HCT116 (cell line): ENCODE measurements around the gene COL7A1. TPM values are rescaled to one million over a fixed set of nuclear protein-coding genes. Genes with fewer than 3 reads are reported as not detected.

ENCODE experiments used
- ATAC-seq: fragments of 200-7000 bp; cut with Tn5 transposase; 2 replicates; pipeline ENCODE4 v1.9.1; 2020; ENCODE audit warnings: mild to moderate bottlenecking, moderate library complexity
- BruUV-seq: library from RNA; stranded (reverse); fragments of 400-500 nt; replicated peaks from 2 replicates; lab custom pipeline; 2021; lab: Mats Ljungman, UMichigan
- CTCF ChIA-PET: fragments of 300-600 bp; sonication (Branson Sonifier 250); formaldehyde crosslinking; loops from one replicate; lab custom pipeline; 2021; ENCODE audit warnings: antibody characterized with exemption; lab: Charles Lee
- POLR2A ChIA-PET: fragments of 300-600, 350-600 bp; sonication (Branson Sonifier 250); formaldehyde crosslinking; loops from one replicate; lab custom pipeline; 2021; ENCODE audit warnings: antibody characterized with exemption; lab: Charles Lee
- RAD21 ChIA-PET, 2 experiments: fragments of 300-600 bp; sonication (Branson Sonifier 250); formaldehyde crosslinking; loops; one replicate each; lab custom pipeline; 2023; ENCODE audit warnings: low total read pairs in 2 of 2; ENCODE audit not compliant: uncharacterized antibody in 2 of 2, unreplicated experiment in 2 of 2, low non-redundant PET in 1 of 2; lab: Charles Lee
- DNase-seq: peaks from one replicate; pipeline ENCODE4 v3.0.0-alpha.2; 2010; ENCODE audit warnings: low read depth, low spot score
- H2AFZ ChIP-seq: fragments of 200-600 bp; shearing (Covaris generic), sonication (generic); 2 replicates; pipeline ENCODE4 v1.6.1; 2017; ENCODE audit warnings: low read depth, mixed run types, mixed read lengths, antibody characterized with exemption, low read length; ENCODE audit not compliant: poor library complexity, severe bottlenecking
- H3K27ac ChIP-seq: 2 replicates; pipeline ENCODE4 v1.5.1; 2012; ENCODE audit warnings: low read depth, low read length
- H3K27me3 ChIP-seq: fragments of 200-600 bp; sonication (generic); 2 replicates; pipeline ENCODE4 v1.6.1; 2016; ENCODE audit warnings: mixed run types, low read length, mixed read lengths; ENCODE audit not compliant: insufficient read depth
- H3K36me3 ChIP-seq, 2 experiments: fragments of 200-500 bp in 1 of 2; fragments of 200-600 bp in 1 of 2; sonication (Bioruptor generic) in 1 of 2; sonication (generic) in 1 of 2; 2 replicates each; pipeline versions ENCODE4 v1.5.1 to v1.6.1; 2014 to 2016; ENCODE audit warnings: low read length in 2 of 2, inconsistent platforms in 1 of 2, mixed read lengths in 1 of 2, mixed run types in 1 of 2; ENCODE audit not compliant: insufficient read depth in 2 of 2, control insufficient read depth in 1 of 2
- H3K4me1 ChIP-seq, 2 experiments: fragments of 200-600 bp in 1 of 2; sonication (generic) in 1 of 2; 2 replicates each; pipeline versions ENCODE4 v1.5.1 to v1.6.1; 2012 to 2017; ENCODE audit warnings: low read length in 2 of 2, inconsistent platforms in 1 of 2, mild to moderate bottlenecking in 1 of 2, mixed read lengths in 1 of 2, mixed run types in 1 of 2, moderate library complexity in 1 of 2; ENCODE audit not compliant: insufficient read depth in 2 of 2, control insufficient read depth in 1 of 2
- H3K4me2 ChIP-seq: fragments of 200-600 bp; sonication (generic); 2 replicates; pipeline ENCODE4 v1.6.1; 2017; ENCODE audit warnings: mixed run types, low read length, mixed read lengths
- H3K4me3 ChIP-seq, 2 experiments: fragments of 200-600 bp in 1 of 2; sonication (generic) in 1 of 2; replicated peaks in 1 of 2; 2 replicates each; pipeline ENCODE4 v1.5.1; 2011 to 2016; ENCODE audit warnings: low read length in 2 of 2, control low read depth in 1 of 2, low read depth in 1 of 2, mild to moderate bottlenecking in 1 of 2, mixed read lengths in 1 of 2, mixed run types in 1 of 2
- H3K79me2 ChIP-seq: fragments of 200-600 bp; sonication (generic); 2 replicates; pipeline ENCODE4 v1.6.1; 2017; ENCODE audit warnings: mild to moderate bottlenecking, mixed run types, low read length, moderate library complexity, mixed read lengths; ENCODE audit not compliant: insufficient read depth
- H3K9ac ChIP-seq: fragments of 200-600 bp; sonication (generic); 2 replicates; pipeline ENCODE4 v1.6.1; 2016; ENCODE audit warnings: low read length, mixed read lengths
- H3K9me2 ChIP-seq: fragments of 200-600 bp; sonication (generic), shearing (Covaris generic); 2 replicates; pipeline ENCODE4 v1.6.1; 2017; ENCODE audit warnings: mixed run types, mild to moderate bottlenecking, moderate library complexity; ENCODE audit not compliant: insufficient read depth
- H3K9me3 ChIP-seq, 2 experiments: fragments of 200-500 bp in 1 of 2; fragments of 200-600 bp in 1 of 2; sonication (Bioruptor generic) in 1 of 2; sonication (generic) in 1 of 2; 2 replicates each; pipeline ENCODE4 v1.6.1; 2014 to 2017; ENCODE audit warnings: low read length in 2 of 2, mixed read lengths in 2 of 2, inconsistent platforms in 1 of 2, low read depth in 1 of 2, mild to moderate bottlenecking in 1 of 2, mixed run types in 1 of 2, moderate library complexity in 1 of 2; ENCODE audit not compliant: control insufficient read depth in 1 of 2, insufficient read depth in 1 of 2
- H4K20me1 ChIP-seq: fragments of 200-600 bp; sonication (generic), shearing (Covaris generic); 2 replicates; pipeline ENCODE4 v1.6.1; 2017; ENCODE audit warnings: mixed run types, mild to moderate bottlenecking, moderate library complexity; ENCODE audit not compliant: insufficient read depth
- CTCF ChIP-seq, 3 experiments: fragments of 200-600 bp in 1 of 3; sonication (generic) in 1 of 3; IDR thresholded peaks in 2 of 3; conservative IDR thresholded peaks in 1 of 3; 2 replicates each; pipeline ENCODE4 v1.5.1; 2012 to 2017; ENCODE audit warnings: low read depth in 2 of 3, low read length in 2 of 3, antibody characterized with exemption in 1 of 3, borderline replicate concordance in 1 of 3, control low read depth in 1 of 3, mild to moderate bottlenecking in 1 of 3, mixed read lengths in 1 of 3, mixed run types in 1 of 3, moderate library complexity in 1 of 3; ENCODE audit not compliant: insufficient read depth in 1 of 3
- MAX ChIP-seq: IDR thresholded peaks from 2 replicates; pipeline ENCODE4 v1.6.1; 2012
- TCF7L2 ChIP-seq: IDR thresholded peaks from 2 replicates; pipeline ENCODE4 v1.7.0; 2011; ENCODE audit warnings: borderline replicate concordance, inconsistent platforms; ENCODE audit not compliant: insufficient read depth, insufficient read length; ENCODE audit errors: extremely low read depth
- intact Hi-C: fragments of 100-400 bp; cut with micrococcal nuclease; formaldehyde crosslinking; loops from 2 replicates; pipeline ENCODE4 v1.10.0; 2022
- total RNA-seq: library from RNA; stranded (reverse); gene quantifications from one replicate; pipeline ENCODE4 v1.2.1, GENCODE V29; 2021; ENCODE audit not compliant: unreplicated experiment

COL7A1 gene
- total RNA-seq, 1 experiment from 2014 or later, result 11.4 TPM

- Histone ChIP-seq H3K4me2 (no peak overlapping the region), H2AFZ (no peak overlapping the region), H3K79me2 (0 out of 2 replicates have a peak, but pooled peaks cover 7% of the 10 kb centered on the region), H3K27me3 (no peaks in the 10 kb centered on the region), H3K36me3 (peaks cover 16 to 19% of the 10 kb centered on the region in 2 experiments), H3K9ac (no peak overlapping the region), H3K9me3 (no peaks in the 10 kb centered on the region), H3K9me2 (no peaks in the 10 kb centered on the region), H4K20me1 (no peaks in the 10 kb centered on the region)
- CTCF ChIA-PET, result interaction anchor here (0.6 to 2.1 kb wide), 14 partner anchors 9 to 275 kb away, joined by 3 to 30 read pairs (median 4); partner anchors contain the start of genes ATRIP, CCDC51, SLC26A6 and TMA7
- DNase-seq, result peak; percentile 54
- peak; percentile 99 for ATAC-seq
- POLR2A ChIA-PET, result interaction anchor here (1.3 kb wide), 1 partner anchor 113 kb away, joined by 3 read pairs; no protein-coding TSS in a partner anchor
- RAD21 ChIA-PET, result interaction anchor here (0.8 to 1.7 kb wide), 5 partner anchors 85 to 148 kb away, joined by 3 to 10 read pairs (median 3); no protein-coding TSS in a partner anchor
- TF ChIP-seq MAX (no peak), CTCF (IDR thresholded peaks at IDR 0.05 in 2 of 3, conservative IDR thresholded peaks at IDR 0.05 in 1 of 3; ENCODE audit: borderline replicate concordance in 1 of 3, insufficient read depth in 1 of 3, low read depth in 2 of 3, low read length in 2 of 3) (peak in 2 of 3 experiments; percentile 94 to 98; a peak in 4 of 6 replicates), TCF7L2 (peak; percentile 43)
- TF ChIP-seq, all 23 proteins: peak for 2
- H3K27ac ChIP-seq, result no peak overlapping the region
- intact Hi-C loops, result loop anchor here (1.0 to 5.0 kb wide), 6 partner anchors 42 to 355 kb away; no protein-coding TSS in a partner anchor
- BruUV-seq, result no TSS peak
- no peak overlapping the region for H3K4me3 ChIP-seq
- peaks cover 0 to 6% of the 10 kb centered on the region in 2 experiments; a peak in 1 of 4 replicates for H3K4me1 ChIP-seq
These were observed 46.1 kb downstream of the COL7A1 start for GRCh38 chr3:48548729-48549705.
